AML-193 (cell line): ENCODE data around the gene KPNB1.

Experiments used
- DNase-seq, 2 experiments: peaks; one replicate each; lab custom pipeline; 2025; lab: John Stamatoyannopoulos, UW

KPNB1 gene

GRCh38 chr17:47696717-47697642 is 47.3 kb downstream of the KPNB1 start:
- no peak for DNase-seq

GRCh38 chr17:47697906-47698711 is 48.4 kb downstream of the KPNB1 start:
- no peak for DNase-seq

DNA sequence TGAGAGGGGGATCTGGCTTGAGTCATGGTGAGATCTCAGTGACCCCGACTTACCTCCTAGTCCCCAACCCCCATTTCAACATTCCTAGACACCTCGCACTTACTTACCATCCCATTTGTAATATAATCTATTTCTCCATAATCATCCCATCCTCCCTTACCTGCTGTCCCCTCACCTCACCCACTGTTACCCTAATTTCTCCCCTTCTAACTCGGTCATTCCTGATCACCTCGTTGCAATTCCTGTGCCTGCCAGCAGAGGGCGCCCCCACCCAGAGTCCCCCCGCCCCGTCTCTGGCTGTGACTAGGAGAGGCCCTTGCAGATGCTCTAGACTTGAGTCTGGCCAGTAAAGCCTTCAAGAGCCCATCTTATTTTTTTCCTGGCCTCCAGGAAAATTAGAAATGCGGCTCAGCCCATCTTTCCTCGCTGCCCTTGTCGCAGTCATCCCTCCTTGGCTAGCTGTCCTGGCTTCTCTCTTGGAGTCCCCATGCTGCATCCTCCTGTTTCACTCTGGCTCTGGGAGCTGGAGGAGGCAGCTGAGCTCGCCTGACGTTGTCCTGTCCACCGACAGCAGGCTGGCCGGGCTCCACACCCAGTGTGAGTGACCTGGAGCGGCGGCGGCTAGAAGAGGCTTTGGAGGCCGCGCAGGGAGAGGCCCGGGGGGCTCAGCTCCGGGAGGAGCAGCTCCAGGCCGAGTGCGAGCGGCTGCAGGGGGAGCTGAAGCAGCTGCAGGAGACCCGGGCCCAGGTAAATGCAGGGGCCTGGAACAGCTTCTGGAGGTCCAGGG is 49.2 kb downstream of the KPNB1 start:
- DNase-seq, result peak; percentile 39 to 64

- DNase-seq, result no peak
These were observed 49.8 kb downstream of the KPNB1 start for GRCh38 chr17:47699536-47699840.

GRCh38 chr17:47700471-47701449 is 51.0 kb downstream of the KPNB1 start:
- no peak for DNase-seq

GRCh38 chr17:47701608-47702007 is 51.9 kb downstream of the KPNB1 start:
- no peak for DNase-seq

GRCh38 chr17:47702391-47702995 is 52.8 kb downstream of the KPNB1 start:
- DNase-seq, result no peak

DNA sequence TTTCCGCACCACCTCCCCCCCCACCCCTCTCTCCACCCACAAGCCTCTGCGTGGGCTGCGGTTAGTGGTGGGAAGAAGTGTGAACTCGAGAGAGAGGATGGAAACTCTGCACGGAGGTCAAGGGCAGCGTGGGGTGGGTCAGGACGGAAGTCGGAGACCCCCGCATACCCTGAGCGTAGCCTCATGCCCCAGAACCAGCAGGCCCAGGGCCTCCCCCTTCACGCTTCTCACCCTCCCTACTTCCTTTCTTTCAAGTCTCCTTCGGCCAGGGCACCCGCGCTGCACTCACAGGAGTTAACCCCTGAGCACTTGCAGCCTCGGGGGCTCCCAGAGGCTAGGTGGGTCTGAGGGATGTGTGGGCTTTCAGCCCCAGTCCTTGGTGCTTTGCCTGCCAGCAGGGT is 53.5 kb downstream of the KPNB1 start:
- DNase-seq, result no peak

DNA sequence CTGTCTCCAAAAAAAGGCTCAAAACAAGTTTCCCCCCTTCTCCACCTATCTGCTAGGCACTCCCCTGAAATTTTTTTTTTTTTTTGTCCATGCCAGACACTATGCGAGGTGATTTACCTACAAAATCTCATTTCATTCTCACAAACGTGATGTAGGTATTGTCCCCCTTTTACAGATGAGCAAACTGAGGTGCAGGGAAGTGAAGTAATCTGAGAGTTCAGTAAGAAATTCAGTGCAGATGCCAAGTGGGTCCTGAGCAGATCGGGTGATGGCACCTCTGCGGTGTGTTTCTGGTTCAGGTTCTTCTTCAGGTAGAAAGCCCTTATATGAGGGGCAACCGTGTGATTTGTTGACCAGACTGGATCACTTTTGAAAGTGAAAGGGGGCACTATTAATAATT is 54.0 kb downstream of the KPNB1 start:
- DNase-seq, result no peak

DNA sequence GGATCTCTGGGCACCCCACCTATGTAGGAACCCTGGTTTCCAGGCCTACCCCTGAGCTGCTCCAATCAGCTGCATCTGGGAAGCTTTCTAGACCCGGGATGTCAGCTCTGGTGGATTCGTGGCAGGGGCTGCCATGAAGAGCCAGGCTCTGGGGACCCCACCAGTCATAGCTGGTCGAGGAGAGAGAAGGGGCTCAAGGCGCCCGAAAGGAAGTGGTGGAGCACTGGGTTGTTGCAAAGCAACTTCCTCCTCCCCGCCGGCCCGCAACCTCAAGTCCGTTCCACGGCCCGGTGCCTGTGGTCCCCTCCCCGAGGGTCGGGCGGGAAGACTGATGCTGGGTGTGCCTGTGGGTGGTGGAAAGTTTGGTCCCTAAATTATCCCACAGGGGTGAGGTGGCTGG is 54.4 kb downstream of the KPNB1 start:
- peak; percentile 22 to 76 for DNase-seq

- no peak for DNase-seq
These were observed 55.0 kb downstream of the KPNB1 start for GRCh38 chr17:47704736-47705135.

DNA sequence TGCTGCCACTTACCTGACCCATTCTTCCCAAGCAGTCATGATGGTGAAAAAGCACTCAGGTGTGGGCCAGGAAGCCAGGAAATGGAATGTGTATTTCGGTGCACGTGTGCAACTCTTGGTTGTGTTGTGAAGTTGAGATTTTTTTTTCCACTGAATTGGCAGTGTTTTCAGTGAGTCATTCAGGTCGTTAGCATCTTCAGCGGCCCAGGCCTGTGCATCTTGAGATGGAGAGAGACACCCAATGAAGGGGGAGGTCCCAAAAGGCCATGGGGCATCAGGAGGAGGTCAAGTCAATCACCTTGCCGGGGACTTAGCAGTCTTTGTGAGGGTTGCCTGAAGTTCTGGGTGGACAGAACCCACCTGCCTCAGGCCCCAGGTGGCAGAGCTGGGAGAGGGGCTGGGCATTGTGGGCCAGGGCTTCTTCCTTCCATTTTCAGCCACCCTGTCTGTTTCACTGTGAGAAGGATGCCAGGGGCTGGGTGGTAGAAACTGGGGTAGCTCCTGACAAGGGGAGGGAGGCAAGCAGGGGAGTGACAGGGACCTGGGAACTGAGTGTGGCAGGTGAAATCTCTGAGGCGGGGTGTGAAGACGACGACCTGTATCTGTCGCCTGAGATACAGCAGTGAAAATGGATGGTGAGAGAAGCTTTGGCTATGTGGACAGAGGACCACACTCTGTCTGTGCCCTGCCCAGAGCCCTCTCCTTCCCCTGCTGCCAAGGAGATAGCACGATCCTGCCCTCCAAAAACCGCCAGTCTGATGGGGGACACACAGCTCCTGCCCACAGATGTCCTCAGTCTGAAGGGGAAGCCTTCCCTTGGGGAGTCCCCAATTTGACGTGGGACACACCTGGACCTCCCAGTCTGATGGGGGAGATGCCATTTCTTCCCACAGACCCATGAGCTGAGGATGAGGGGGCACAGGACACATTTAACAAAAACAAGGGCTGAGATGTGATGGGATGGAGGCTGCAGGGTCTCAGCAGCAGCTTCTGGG is 56.1 kb downstream of the KPNB1 start:
- DNase-seq, result no peak

DNA sequence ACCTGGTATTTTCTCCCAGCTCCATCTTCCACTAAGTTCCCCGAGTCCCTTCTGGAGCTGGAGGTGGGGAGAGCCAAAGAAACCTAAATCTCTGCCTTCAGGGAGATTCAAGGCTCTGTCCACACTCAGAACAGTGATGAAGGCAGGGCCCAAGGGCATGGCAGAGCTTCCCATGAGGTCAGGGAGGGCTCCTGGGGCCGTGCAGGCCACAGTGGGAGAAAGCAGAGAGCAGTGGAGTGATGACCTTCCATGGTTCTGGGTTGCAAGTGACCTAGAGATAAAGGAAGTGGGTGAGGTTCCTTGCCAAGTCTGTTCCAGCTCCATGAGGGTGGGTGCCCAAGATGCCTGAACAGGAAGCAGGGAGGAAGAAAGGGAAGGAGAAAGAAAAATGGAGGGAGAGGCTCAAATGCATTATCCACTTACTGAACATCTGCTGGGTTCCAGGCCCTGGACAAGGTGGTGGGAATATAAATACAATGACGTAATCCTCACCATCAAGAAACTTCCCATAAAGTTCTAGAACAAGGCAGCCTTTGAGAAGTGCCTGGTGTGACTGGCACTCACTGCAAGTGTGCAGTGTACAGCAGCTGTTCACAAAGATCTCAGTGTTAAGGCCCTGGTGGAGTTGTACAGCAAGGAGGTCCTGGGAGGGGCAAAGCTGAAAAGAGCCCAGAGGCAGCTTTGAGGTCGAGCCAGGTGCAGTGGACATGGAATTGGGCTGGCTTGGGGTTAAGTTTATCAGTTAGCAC is 57.5 kb downstream of the KPNB1 start:
- DNase-seq, result peak in 1 of 2 experiments; percentile 44

GRCh38 chr17:47707884-47708283 is 58.2 kb downstream of the KPNB1 start:
- DNase-seq, result no peak

DNA sequence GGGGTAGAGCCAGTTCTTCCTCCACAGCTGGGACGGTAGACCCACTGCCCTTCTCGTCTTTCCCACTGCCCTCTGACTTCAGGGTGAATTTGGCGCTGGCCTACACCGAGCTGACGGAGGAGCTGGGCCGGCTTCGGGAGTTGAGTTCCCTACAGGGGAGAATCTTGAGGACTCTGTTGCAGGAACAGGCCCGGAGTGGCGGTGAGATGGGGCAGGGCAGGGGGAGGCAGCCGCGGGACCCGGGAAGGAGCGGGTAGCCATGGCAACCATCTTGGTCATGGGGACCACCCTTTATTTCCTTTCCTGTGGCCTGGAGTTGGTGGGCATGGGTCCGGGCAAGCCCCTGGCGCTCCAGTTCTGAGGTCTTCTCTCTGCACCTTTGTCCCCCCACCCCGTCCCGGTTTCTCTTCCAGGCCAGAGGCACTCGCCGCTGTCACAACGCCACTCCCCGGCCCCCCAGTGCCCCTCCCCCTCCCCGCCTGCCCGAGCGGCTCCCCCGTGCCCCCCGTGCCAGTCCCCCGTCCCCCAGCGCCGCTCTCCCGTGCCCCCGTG is 58.7 kb downstream of the KPNB1 start:
- DNase-seq, result no peak

GRCh38 chr17:47708864-47709541 is 59.3 kb downstream of the KPNB1 start:
- no peak for DNase-seq

DNA sequence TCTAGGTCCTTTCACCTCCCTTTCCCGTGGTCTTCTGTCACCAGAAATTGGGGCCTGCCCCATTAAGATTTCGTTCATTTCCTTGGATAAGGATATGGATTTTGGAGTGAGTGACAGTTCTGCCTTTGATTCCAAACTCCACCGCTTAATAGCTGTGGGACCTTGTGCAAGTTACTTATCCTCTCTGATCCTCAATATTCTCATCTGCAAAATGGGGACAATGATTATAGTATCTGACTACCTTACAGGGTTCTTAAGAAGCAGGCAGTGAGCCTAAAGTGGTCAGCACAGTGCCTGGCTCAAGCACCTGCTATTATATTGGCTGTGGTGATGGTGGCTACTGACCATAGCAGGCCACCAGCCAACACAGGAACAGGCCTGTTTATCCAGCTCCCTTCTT is 59.9 kb downstream of the KPNB1 start:
- no peak for DNase-seq
